Lower leg skin (tissue), 4 donors: ENCODE data around the gene MACF1. TPM values are rescaled to one million over a fixed set of nuclear protein-coding genes. Genes with fewer than 3 reads are reported as not detected.
"Not testable (repeated sequence)": the region's sequence is repeated elsewhere in the genome, so short reads cannot be mapped to it uniquely, and the experiment has no call there.

Experiments used
- DNase-seq, 2 donors: peaks; one replicate each; pipeline ENCODE4 v3.0.0-alpha.2; 2019; ENCODE audit warnings: low spot score in 2 of 2
- H3K4me3 ChIP-seq: fragments of 200-600 bp; sonication (generic); 2 replicates; pipeline ENCODE4 v1.5.1; 2017; ENCODE audit warnings: mild to moderate bottlenecking, low read depth; ENCODE audit not compliant: poor library complexity, severe bottlenecking
- CTCF ChIP-seq, 3 donors: fragments of 450-650 bp; IDR thresholded peaks; one replicate each; pipeline ENCODE4 v1.5.1; 2016; ENCODE audit warnings: antibody characterized with exemption in 3 of 3, mild to moderate bottlenecking in 3 of 3, moderate library complexity in 2 of 3
- POLR2A ChIP-seq, 2 donors: fragments of 450-650 bp; IDR thresholded peaks; one replicate each; pipeline ENCODE4 v1.6.1; 2016 to 2017; ENCODE audit warnings: antibody characterized with exemption in 2 of 2, mild to moderate bottlenecking in 1 of 2, moderate library complexity in 1 of 2
- whole genome bisulfite sequencing, 2 donors: methylation state at CpG; one replicate each; pipeline ENCODE4 v1.1.5; 2018; 5-methylcytosine and 5-hydroxymethylcytosine counted together
- intact Hi-C: fragments of 100-400 bp; cut with DNase I; formaldehyde crosslinking; loops from one replicate; pipeline ENCODE4 v1.15.0; 2023; ENCODE audit warnings: low total_unique reads
- total RNA-seq, 4 donors: library from RNA; depleted of rRNA; stranded (reverse); fragments of >200 nt; gene quantifications; one replicate each; pipeline ENCODE4 v1.1.0, GENCODE V29; 2016

The MACF1 gene
- total RNA-seq, 4 donors from 2014 or later, result 427 to 686 (median 463) TPM

GRCh38 chr1:39501666-39502065, 297.2 kb downstream of the MACF1 start:
- H3K4me3 ChIP-seq, result no peak overlapping the region
- WGBS, 2 donors, result 74 to 76% methylated on average over 5 of the region's 5 CpGs
- no peak for DNase-seq
- TF ChIP-seq CTCF (IDR thresholded peaks at IDR 0.05), result no peak
- intact Hi-C loops, result no loop called here

- intact Hi-C loops, H3K4me3 ChIP-seq, DNase-seq: not testable (repeated sequence)
- WGBS, 2 donors, result 81 to 82% methylated on average over 9 of the region's 9 CpGs
Measured at GRCh38 chr1:39504436-39504835, 299.9 kb downstream of the MACF1 start.

- no peak overlapping the region for H3K4me3 ChIP-seq
- intact Hi-C loops, result no loop called here
- TF ChIP-seq CTCF (IDR thresholded peaks at IDR 0.05), result no peak
- no peak for TF ChIP-seq POLR2A (IDR thresholded peaks at IDR 0.05)
- DNase-seq, result no peak
Measured at GRCh38 chr1:39505289-39505688, 300.8 kb downstream of the MACF1 start.

GRCh38 chr1:39507230-39507928, 302.9 kb downstream of the MACF1 start:
- intact Hi-C loops, result no loop called here
- WGBS, 2 donors, result 80 to 88% methylated on average over 11 to 14 of the region's 14 CpGs
- TF ChIP-seq POLR2A (IDR thresholded peaks at IDR 0.05) (no peak), CTCF (IDR thresholded peaks at IDR 0.05) (no peak)
- DNase-seq, result no peak
- no peak overlapping the region for H3K4me3 ChIP-seq

- DNase-seq, result no peak
- 84 to 86% methylated on average over 6 of the region's 6 CpGs for WGBS, 2 donors
Measured at GRCh38 chr1:39508266-39508665, 303.8 kb downstream of the MACF1 start.

GRCh38 chr1:39508857-39509305, 304.4 kb downstream of the MACF1 start:
- H3K4me3 ChIP-seq, result no peak overlapping the region
- 60 to 72% methylated on average over 11 of the region's 11 CpGs for WGBS, 2 donors
- intact Hi-C loops, result no loop called here
- TF ChIP-seq CTCF (IDR thresholded peaks at IDR 0.05) (no peak), POLR2A (IDR thresholded peaks at IDR 0.05) (no peak)
- DNase-seq, result no peak

More at GRCh38 chr1:39508266-39508665, 303.8 kb downstream of the MACF1 start:
- TF ChIP-seq POLR2A (IDR thresholded peaks at IDR 0.05) (no peak), CTCF (IDR thresholded peaks at IDR 0.05) (no peak)
- intact Hi-C loops, result no loop called here
- H3K4me3 ChIP-seq, result no peak overlapping the region
